Endodermal cell (in vitro differentiated cells): ENCODE results near the gene DYNC2H1. TPM values are rescaled to one million over a fixed set of nuclear protein-coding genes. Genes with fewer than 3 reads are reported as not detected.

Source experiments
- DNase-seq: peaks from one replicate; pipeline ENCODE4 v3.0.0-alpha.2; 2017
- H3K27ac ChIP-seq: 2 replicates; pipeline ENCODE4 v1.5.1; 2013; ENCODE audit warnings: mild to moderate bottlenecking, low read depth, low read length, moderate library complexity
- H3K27me3 ChIP-seq: 2 replicates; pipeline ENCODE4 v1.6.1; 2013; ENCODE audit warnings: mild to moderate bottlenecking, low read length, moderate library complexity; ENCODE audit not compliant: insufficient read depth, control insufficient read depth, poor library complexity, severe bottlenecking
- H3K36me3 ChIP-seq: 2 replicates; pipeline ENCODE4 v1.7.0; 2013; ENCODE audit warnings: mild to moderate bottlenecking, low read length, moderate library complexity; ENCODE audit not compliant: control insufficient read depth, insufficient read depth
- H3K4me1 ChIP-seq: one replicate; pipeline ENCODE4 v1.7.0; 2013; ENCODE audit warnings: low read length; ENCODE audit not compliant: control insufficient read depth, insufficient read depth
- H3K4me3 ChIP-seq: 2 replicates; pipeline ENCODE4 v1.5.1; 2013; ENCODE audit warnings: mild to moderate bottlenecking, low read length, moderate library complexity
- H3K9ac ChIP-seq: 2 replicates; pipeline ENCODE4 v1.6.1; 2013; ENCODE audit warnings: mild to moderate bottlenecking, low read length, moderate library complexity; ENCODE audit not compliant: poor library complexity, severe bottlenecking; ENCODE audit errors: extremely low read depth
- H3K9me3 ChIP-seq: 2 replicates; pipeline ENCODE4 v1.6.1; 2013; ENCODE audit warnings: mild to moderate bottlenecking, low read length, moderate library complexity; ENCODE audit not compliant: control insufficient read depth
- H3K27ac Mint-ChIP-seq: 2 replicates; pipeline ENCODE4 v1.8.0; 2020; ENCODE audit warnings: mixed read lengths
- H3K27me3 Mint-ChIP-seq: 2 replicates; pipeline ENCODE4 v1.8.0; 2021; ENCODE audit warnings: mild to moderate bottlenecking, mixed read lengths; ENCODE audit not compliant: insufficient read depth
- H3K36me3 Mint-ChIP-seq: 2 replicates; pipeline ENCODE4 v1.8.0; 2020; ENCODE audit warnings: low read depth, mixed read lengths
- H3K4me1 Mint-ChIP-seq: 2 replicates; pipeline ENCODE4 v1.8.0; 2020; ENCODE audit warnings: mixed read lengths
- H3K4me3 Mint-ChIP-seq: 2 replicates; pipeline ENCODE4 v1.8.0; 2020; ENCODE audit warnings: mild to moderate bottlenecking, moderate library complexity, mixed read lengths
- H3K9me3 Mint-ChIP-seq: 2 replicates; pipeline ENCODE4 v1.8.0; 2020; ENCODE audit warnings: mild to moderate bottlenecking, mixed read lengths
- WGBS, 2 experiments: methylation state at CpG; one replicate each; pipeline versions ENCODE4 v1.1.5 to v1.1.7; 2013; ENCODE audit warnings: missing lambda C conversion rate in 2 of 2, mixed read lengths in 1 of 2; ENCODE audit not compliant: insufficient coverage in 1 of 2, insufficient read length in 1 of 2; 5-methylcytosine and 5-hydroxymethylcytosine counted together
- total RNA-seq, 2 donors: library from RNA; stranded (reverse); fragmentation: NEBNext Ultra II Directional in 1 of 2; extraction: Animal tissue kit (Norgen Biotek cat#: 25700) in 1 of 2; gene quantifications; 2 replicates in 1 of 2; 3 replicates in 1 of 2; pipeline ENCODE4 v1.2.1, GENCODE V29; 2021
- TF ChIP-seq, protein P1 (sequence below): fragments of 200-600 bp; sonication (generic); conservative IDR thresholded peaks from 2 replicates; pipeline ENCODE4 v1.5.0; 2021; ENCODE audit warnings: antibody characterized with exemption, mild to moderate bottlenecking

Gene DYNC2H1
- total RNA-seq, 2 donors from 2014 or later: 21.1 to 31.9 TPM

GRCh38 chr11:103499710-103500340 lies 390.6 kb downstream of the DYNC2H1 start:
- TF ChIP-seq, protein P1, sequence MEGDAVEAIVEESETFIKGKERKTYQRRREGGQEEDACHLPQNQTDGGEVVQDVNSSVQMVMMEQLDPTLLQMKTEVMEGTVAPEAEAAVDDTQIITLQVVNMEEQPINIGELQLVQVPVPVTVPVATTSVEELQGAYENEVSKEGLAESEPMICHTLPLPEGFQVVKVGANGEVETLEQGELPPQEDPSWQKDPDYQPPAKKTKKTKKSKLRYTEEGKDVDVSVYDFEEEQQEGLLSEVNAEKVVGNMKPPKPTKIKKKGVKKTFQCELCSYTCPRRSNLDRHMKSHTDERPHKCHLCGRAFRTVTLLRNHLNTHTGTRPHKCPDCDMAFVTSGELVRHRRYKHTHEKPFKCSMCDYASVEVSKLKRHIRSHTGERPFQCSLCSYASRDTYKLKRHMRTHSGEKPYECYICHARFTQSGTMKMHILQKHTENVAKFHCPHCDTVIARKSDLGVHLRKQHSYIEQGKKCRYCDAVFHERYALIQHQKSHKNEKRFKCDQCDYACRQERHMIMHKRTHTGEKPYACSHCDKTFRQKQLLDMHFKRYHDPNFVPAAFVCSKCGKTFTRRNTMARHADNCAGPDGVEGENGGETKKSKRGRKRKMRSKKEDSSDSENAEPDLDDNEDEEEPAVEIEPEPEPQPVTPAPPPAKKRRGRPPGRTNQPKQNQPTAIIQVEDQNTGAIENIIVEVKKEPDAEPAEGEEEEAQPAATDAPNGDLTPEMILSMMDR: no peak
- no peak for DNase-seq
- Mint-ChIP-seq H3K4me1 (peaks cover 2% of the 10 kb centered on the region), H3K4me3 (no peak overlapping the region), H3K27me3 (no peaks in the 10 kb centered on the region), H3K9me3 (no peaks in the 10 kb centered on the region), H3K36me3 (no peaks in the 10 kb centered on the region), H3K27ac (no peak overlapping the region)
- Histone ChIP-seq H3K27me3 (no peaks in the 10 kb centered on the region), H3K9me3 (no peaks in the 10 kb centered on the region), H3K36me3 (no peaks in the 10 kb centered on the region), H3K4me3 (no peak overlapping the region), H3K27ac (no peak overlapping the region), H3K4me1 (no peaks in the 10 kb centered on the region), H3K9ac (no peak overlapping the region)
- no CpG with 5 or more reads among the region's 3 CpGs for WGBS, 2 experiments

DNA sequence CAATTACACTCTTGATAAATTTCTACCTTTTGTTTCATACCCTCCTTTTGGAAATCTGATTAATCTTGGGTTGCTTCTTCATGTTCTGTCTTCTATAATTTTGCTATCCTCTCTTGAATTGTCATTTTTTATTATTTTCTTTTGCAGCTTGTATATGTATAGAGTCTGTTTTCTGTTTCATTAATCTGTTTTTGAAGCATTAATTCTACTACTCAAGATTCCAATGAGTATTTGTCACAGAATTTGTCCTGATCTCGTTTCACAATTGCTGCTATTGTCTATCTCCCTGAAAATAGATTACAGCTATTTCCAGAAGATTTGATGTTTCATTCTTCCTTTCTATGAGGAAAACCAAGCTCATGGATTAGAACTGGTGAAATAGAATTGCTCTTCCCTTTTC lies 406.1 kb downstream of the DYNC2H1 start:
- H3K27ac ChIP-seq: no peak overlapping the region
- no peaks in the 10 kb centered on the region for H3K4me1 Mint-ChIP-seq
- no peaks in the 10 kb centered on the region for H3K9me3 ChIP-seq
- H3K27me3 ChIP-seq: no peaks in the 10 kb centered on the region
- H3K4me1 ChIP-seq: no peaks in the 10 kb centered on the region
- H3K9ac ChIP-seq: no peak overlapping the region
- no peak for DNase-seq
- WGBS, 2 experiments: 78 to 94% methylated on average over 1 of the region's 1 CpG
- no peaks in the 10 kb centered on the region for H3K36me3 ChIP-seq
- H3K27ac Mint-ChIP-seq: no peak overlapping the region
- H3K9me3 Mint-ChIP-seq: no peaks in the 10 kb centered on the region
- TF ChIP-seq, protein P1: no peak
- H3K4me3 Mint-ChIP-seq: no peak overlapping the region
- no peaks in the 10 kb centered on the region for H3K27me3 Mint-ChIP-seq
- H3K4me3 ChIP-seq: no peak overlapping the region
- no peaks in the 10 kb centered on the region for H3K36me3 Mint-ChIP-seq

DNA sequence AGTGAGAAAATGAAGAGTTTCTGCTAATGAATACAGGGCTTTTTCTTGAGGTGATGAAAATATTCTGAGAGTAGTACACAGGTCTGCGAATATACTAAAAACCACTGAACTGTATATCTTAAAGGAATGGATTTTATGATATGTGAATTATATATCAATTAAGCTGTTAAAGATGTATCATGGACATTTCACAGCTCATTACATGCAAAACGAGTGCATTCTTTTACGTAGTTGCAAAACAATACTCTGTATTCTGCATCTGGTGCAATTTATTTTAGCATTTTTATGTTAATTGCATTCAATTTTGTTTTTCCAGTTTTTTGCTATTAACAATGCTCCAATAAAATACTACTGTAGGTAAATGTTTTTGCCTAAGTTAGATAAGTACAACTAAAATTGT lies 411.6 kb downstream of the DYNC2H1 start:
- Mint-ChIP-seq H3K27ac (no peak overlapping the region), H3K9me3 (peaks cover 5% of the 10 kb centered on the region), H3K4me1 (peaks cover 7% of the 10 kb centered on the region), H3K36me3 (no peaks in the 10 kb centered on the region), H3K4me3 (no peak overlapping the region), H3K27me3 (no peaks in the 10 kb centered on the region)
- Histone ChIP-seq H3K27ac (no peak overlapping the region), H3K36me3 (no peaks in the 10 kb centered on the region), H3K9ac (no peak overlapping the region), H3K4me1 (no peaks in the 10 kb centered on the region), H3K4me3 (no peak overlapping the region), H3K9me3 (peaks cover 6% of the 10 kb centered on the region), H3K27me3 (no peaks in the 10 kb centered on the region)
- TF ChIP-seq, protein P1: no peak
- no peak for DNase-seq
- 80 to 88% methylated on average over 1 to 3 of the region's 3 CpGs for WGBS, 2 experiments
